Natural killer cell (primary cell): Measurements from ENCODE around the gene PPM1L. TPM values are rescaled to one million over a fixed set of nuclear protein-coding genes. Genes with fewer than 3 reads are reported as not detected.
A peak's percentile ranks its signal among the peaks of the same experiment; 100 is the strongest.
"Not testable (repeated sequence)": the region's sequence is repeated elsewhere in the genome, so short reads cannot be mapped to it uniquely, and the experiment has no call there.

Experiments
- ATAC-seq, 3 donors: fragments of 150-1000 bp in 2 of 3; fragments of 200-7000 bp in 1 of 3; cut with Tn5 transposase; 1 replicate in 1 of 3; 2 replicates in 2 of 3; pipeline ENCODE4 v1.10.0; 2021; ENCODE audit warnings: mild to moderate bottlenecking in 2 of 3, moderate library complexity in 2 of 3
- DNase-seq, 2 donors: peaks; one replicate each; pipeline versions ENCODE4 v3.0.0 to v3.0.0-alpha.2; 2013 to 2021; ENCODE audit warnings: mixed read lengths in 1 of 2
- H3K27ac ChIP-seq: one replicate; pipeline ENCODE4 v1.5.1; 2013; ENCODE audit warnings: mild to moderate bottlenecking, low read length
- H3K27me3 ChIP-seq: one replicate; pipeline ENCODE4 v1.6.1; 2013; ENCODE audit warnings: low read length; ENCODE audit not compliant: control insufficient read depth, insufficient read depth
- H3K36me3 ChIP-seq: one replicate; pipeline ENCODE4 v1.6.1; 2013; ENCODE audit warnings: low read length; ENCODE audit not compliant: control insufficient read depth, insufficient read depth
- H3K4me1 ChIP-seq: one replicate; pipeline ENCODE4 v1.6.1; 2013; ENCODE audit warnings: low read length; ENCODE audit not compliant: control insufficient read depth, insufficient read depth
- H3K4me3 ChIP-seq: one replicate; pipeline ENCODE4 v1.5.1; 2013; ENCODE audit warnings: low read length
- H3K9me3 ChIP-seq: one replicate; pipeline ENCODE4 v1.6.1; 2013; ENCODE audit warnings: low read length; ENCODE audit not compliant: control insufficient read depth, insufficient read depth
- H3K27ac Mint-ChIP-seq, 2 donors: one replicate each; pipeline ENCODE4 v1.8.0; 2022; ENCODE audit warnings: mild to moderate bottlenecking in 2 of 2, mixed read lengths in 2 of 2, moderate library complexity in 1 of 2
- H3K27me3 Mint-ChIP-seq, 2 donors: one replicate each; pipeline ENCODE4 v1.8.0; 2022; ENCODE audit warnings: low read depth in 2 of 2, mixed read lengths in 2 of 2
- H3K36me3 Mint-ChIP-seq: one replicate; pipeline ENCODE4 v1.8.0; 2022; ENCODE audit warnings: mixed read lengths
- H3K4me1 Mint-ChIP-seq, 2 donors: one replicate each; pipeline ENCODE4 v1.8.0; 2022; ENCODE audit warnings: mixed read lengths in 2 of 2
- H3K4me3 Mint-ChIP-seq: one replicate; pipeline ENCODE4 v1.8.0; 2022; ENCODE audit warnings: mild to moderate bottlenecking, moderate library complexity, mixed read lengths
- H3K9me3 Mint-ChIP-seq, 2 donors: one replicate each; pipeline ENCODE4 v1.8.0; 2022; ENCODE audit warnings: mixed read lengths in 2 of 2
- WGBS: methylation state at CpG from one replicate; pipeline ENCODE4 v1.1.7; 2013; ENCODE audit warnings: missing lambda C conversion rate; ENCODE audit not compliant: insufficient coverage; 5-methylcytosine and 5-hydroxymethylcytosine counted together
- intact Hi-C: fragments of 100-400 bp; cut with micrococcal nuclease; formaldehyde crosslinking; loops from one replicate; pipeline ENCODE4 v1.14.2; 2022
- total RNA-seq, 4 donors: library from RNA; stranded (reverse); fragments of 120-200 nt in 1 of 4; gene quantifications; one replicate each; pipeline versions ENCODE4 v1.2.3 to v1.2.4, GENCODE V29; 2013 to 2022
- TF ChIP-seq, protein P1 (sequence below): fragments of 200-600 bp; IDR thresholded peaks from one replicate; pipeline ENCODE4 v1.8.0; 2022; ENCODE audit warnings: antibody characterized with exemption

Gene PPM1L
- total RNA-seq, 3 donors from 2014 or later (not counting 1 experiment from before 2014, with no cell fraction given) = 52.6 to 73.2 (median 52.9) TPM

DNA sequence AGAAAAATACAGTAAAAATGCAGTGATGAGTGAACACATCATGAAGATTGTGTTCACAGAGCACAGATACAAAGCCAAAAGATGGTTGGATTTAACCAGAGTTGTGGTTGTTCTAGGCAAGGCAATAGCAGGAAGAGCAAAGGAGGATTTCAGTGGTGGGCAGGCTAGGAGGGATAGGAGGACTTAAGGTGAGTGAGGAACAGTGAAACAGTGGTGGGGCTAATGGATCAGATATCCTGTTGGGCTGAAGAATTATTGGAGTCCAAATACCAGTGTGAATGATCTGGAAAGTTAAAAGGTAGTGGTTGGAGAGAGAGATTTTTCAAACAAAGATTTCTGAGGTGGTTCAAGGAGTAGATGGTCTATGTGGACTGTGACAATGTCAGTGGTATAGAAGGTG lies 240.8 kb downstream of the PPM1L start:
- H3K9me3 Mint-ChIP-seq = no peaks in the 10 kb centered on the region
- ATAC-seq (no peak), DNase-seq (no peak)
- intact Hi-C loops = no loop called here
- no peaks in the 10 kb centered on the region for H3K27me3 ChIP-seq
- H3K36me3 ChIP-seq = no peaks in the 10 kb centered on the region
- no peak overlapping the region for H3K4me3 ChIP-seq
- TF ChIP-seq, protein P1, sequence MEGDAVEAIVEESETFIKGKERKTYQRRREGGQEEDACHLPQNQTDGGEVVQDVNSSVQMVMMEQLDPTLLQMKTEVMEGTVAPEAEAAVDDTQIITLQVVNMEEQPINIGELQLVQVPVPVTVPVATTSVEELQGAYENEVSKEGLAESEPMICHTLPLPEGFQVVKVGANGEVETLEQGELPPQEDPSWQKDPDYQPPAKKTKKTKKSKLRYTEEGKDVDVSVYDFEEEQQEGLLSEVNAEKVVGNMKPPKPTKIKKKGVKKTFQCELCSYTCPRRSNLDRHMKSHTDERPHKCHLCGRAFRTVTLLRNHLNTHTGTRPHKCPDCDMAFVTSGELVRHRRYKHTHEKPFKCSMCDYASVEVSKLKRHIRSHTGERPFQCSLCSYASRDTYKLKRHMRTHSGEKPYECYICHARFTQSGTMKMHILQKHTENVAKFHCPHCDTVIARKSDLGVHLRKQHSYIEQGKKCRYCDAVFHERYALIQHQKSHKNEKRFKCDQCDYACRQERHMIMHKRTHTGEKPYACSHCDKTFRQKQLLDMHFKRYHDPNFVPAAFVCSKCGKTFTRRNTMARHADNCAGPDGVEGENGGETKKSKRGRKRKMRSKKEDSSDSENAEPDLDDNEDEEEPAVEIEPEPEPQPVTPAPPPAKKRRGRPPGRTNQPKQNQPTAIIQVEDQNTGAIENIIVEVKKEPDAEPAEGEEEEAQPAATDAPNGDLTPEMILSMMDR = no peak
- H3K27ac ChIP-seq = no peak overlapping the region
- H3K4me1 ChIP-seq = no peaks in the 10 kb centered on the region
- no peaks in the 10 kb centered on the region for H3K9me3 ChIP-seq
- H3K4me3 Mint-ChIP-seq = no peak overlapping the region
- no peaks in the 10 kb centered on the region for H3K36me3 Mint-ChIP-seq
- H3K27ac Mint-ChIP-seq = peak overlapping the region in 1 of 2 donors; percentile 37
- no peaks in the 10 kb centered on the region for H3K27me3 Mint-ChIP-seq
- H3K4me1 Mint-ChIP-seq = peaks cover 6 to 28% of the 10 kb centered on the region in 2 donors

DNA sequence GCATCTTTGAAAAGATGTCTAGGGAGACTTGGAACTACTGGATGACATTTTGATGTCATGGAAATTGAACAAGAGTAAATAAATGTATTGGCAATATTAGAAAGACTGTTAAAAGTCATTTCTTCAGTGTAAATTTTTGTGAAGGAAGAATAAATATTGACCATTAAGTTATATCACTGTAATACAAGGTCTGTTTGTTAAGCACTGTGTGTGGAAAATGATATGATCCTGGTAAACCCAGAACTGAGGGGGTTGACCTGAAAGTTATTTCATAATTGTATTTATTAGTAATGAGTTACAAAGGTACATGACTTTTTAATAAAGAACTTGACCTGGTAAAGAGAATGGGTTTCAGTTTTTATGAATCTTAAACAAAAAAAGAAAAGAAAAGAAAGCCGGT lies 242.6 kb downstream of the PPM1L start:
- no peaks in the 10 kb centered on the region for H3K9me3 ChIP-seq
- H3K27me3 ChIP-seq = no peaks in the 10 kb centered on the region
- H3K9me3 Mint-ChIP-seq = no peaks in the 10 kb centered on the region
- no peak overlapping the region for H3K27ac Mint-ChIP-seq
- no peaks in the 10 kb centered on the region for H3K27me3 Mint-ChIP-seq
- H3K4me1 ChIP-seq = no peaks in the 10 kb centered on the region
- H3K36me3 ChIP-seq = no peaks in the 10 kb centered on the region
- no peak overlapping the region for H3K4me3 ChIP-seq
- TF ChIP-seq, protein P1 = no peak
- H3K4me3 Mint-ChIP-seq = no peak overlapping the region
- no peak for ATAC-seq
- intact Hi-C loops = no loop called here
- no peak overlapping the region for H3K27ac ChIP-seq
- no peaks in the 10 kb centered on the region for H3K36me3 Mint-ChIP-seq
- DNase-seq = no peak
- H3K4me1 Mint-ChIP-seq = peaks cover 6 to 28% of the 10 kb centered on the region in 2 donors
- WGBS = 90% methylated on average over 1 of the region's 1 CpG

DNA sequence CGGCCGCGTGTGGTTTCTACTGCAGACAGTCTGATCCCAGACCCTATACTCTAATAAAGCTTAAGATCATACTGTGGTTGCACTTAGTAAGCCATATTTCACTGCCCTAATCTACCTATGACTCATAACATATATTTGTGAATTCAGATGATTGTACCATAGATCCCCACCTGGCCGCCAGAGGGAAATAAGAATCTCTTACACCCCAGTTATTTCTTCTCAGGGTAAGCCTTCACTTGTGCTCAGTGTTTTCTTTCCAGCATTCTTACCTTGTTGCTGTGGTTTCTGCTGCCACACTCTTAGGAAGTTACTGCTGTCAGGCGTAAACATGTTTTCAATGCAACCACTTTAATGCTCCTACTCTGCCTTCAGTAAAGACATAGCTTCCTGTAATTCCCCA lies 243.2 kb downstream of the PPM1L start:
- TF ChIP-seq, protein P1 = no peak
- intact Hi-C loops = no loop called here
- Mint-ChIP-seq H3K4me3 (no peak overlapping the region), H3K27me3 (no peaks in the 10 kb centered on the region), H3K36me3 (no peaks in the 10 kb centered on the region), H3K9me3 (no peaks in the 10 kb centered on the region), H3K27ac (peak overlapping the region in 1 of 2 donors; percentile 21), H3K4me1 (peaks cover 6 to 28% of the 10 kb centered on the region in 2 donors)
- DNase-seq (peak in 1 of 2 donors; percentile 5), ATAC-seq (peak in 1 of 3 donors; percentile 24)
- no peaks in the 10 kb centered on the region for H3K4me1 ChIP-seq
- H3K4me3 ChIP-seq = no peak overlapping the region
- WGBS = 67% methylated on average over 5 of the region's 5 CpGs
- no peaks in the 10 kb centered on the region for H3K9me3 ChIP-seq
- no peaks in the 10 kb centered on the region for H3K27me3 ChIP-seq
- no peak overlapping the region for H3K27ac ChIP-seq
- no peaks in the 10 kb centered on the region for H3K36me3 ChIP-seq

DNA sequence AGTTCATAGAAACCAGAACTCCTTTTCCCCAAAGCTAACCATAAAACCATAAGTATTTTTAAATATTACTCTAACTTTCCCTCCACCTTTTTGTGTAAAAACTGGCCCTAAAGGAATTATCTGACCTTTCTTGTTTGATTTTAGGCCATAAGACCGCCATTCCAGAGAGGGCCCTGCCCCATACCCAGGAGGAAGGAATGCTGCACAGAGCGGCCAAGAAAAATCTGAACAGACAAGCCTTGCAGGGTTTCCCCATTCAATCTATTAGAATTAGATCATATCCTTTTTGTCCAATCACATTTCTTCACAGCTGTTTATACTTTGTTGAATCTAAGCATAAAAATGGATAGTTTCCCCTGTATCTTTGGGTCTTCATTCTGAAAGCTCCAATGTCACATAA lies 252.1 kb downstream of the PPM1L start:
- Mint-ChIP-seq H3K36me3 (peaks cover 6% of the 10 kb centered on the region), H3K4me3 (no peak overlapping the region), H3K27me3 (no peaks in the 10 kb centered on the region), H3K9me3 (peaks cover 0 to 2% of the 10 kb centered on the region in 2 donors), H3K27ac (no peak overlapping the region), H3K4me1 (peaks cover 27 to 29% of the 10 kb centered on the region in 2 donors)
- TF ChIP-seq, protein P1 = no peak
- no peak for DNase-seq
- Histone ChIP-seq H3K27me3 (no peaks in the 10 kb centered on the region), H3K4me1 (no peaks in the 10 kb centered on the region), H3K9me3 (no peaks in the 10 kb centered on the region), H3K4me3 (no peak overlapping the region), H3K36me3 (no peaks in the 10 kb centered on the region), H3K27ac (no peak overlapping the region)
- intact Hi-C loops = no loop called here
- 98% methylated on average over 2 of the region's 2 CpGs for WGBS
- no peak for ATAC-seq

DNA sequence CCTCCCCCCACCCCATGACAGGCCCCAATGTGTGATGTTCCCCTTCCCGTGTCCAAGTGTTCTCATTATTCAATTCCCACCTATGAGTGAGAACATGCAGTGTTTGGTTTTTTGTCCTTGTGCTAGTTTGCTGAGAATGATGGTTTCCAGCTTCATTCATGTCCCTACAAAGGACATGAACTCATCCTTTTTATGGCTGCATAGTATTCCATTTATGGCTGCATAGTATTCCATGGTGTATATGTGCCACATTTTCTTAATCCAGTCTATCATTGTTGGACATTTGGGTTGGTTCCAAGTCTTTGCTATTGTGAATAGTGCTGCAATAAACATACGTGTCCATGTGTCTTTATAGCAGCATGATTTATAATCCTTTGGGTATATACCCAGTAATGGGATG lies 254.1 kb downstream of the PPM1L start:
- H3K9me3 ChIP-seq, H3K36me3 Mint-ChIP-seq, DNase-seq, intact Hi-C loops, H3K4me3 Mint-ChIP-seq, H3K36me3 ChIP-seq, H3K4me3 ChIP-seq, H3K27ac ChIP-seq, ATAC-seq, H3K9me3 Mint-ChIP-seq, H3K27me3 ChIP-seq, H3K4me1 ChIP-seq, H3K27ac Mint-ChIP-seq, H3K27me3 Mint-ChIP-seq: not testable (repeated sequence)
- H3K4me1 Mint-ChIP-seq = peaks cover 31 to 42% of the 10 kb centered on the region in 2 donors
- WGBS = no CpG with 5 or more reads among the region's 2 CpGs
